RWPE2 (cell line): Measurements from ENCODE around the gene CNTNAP2.
"Not testable (repeated sequence)": the region's sequence is repeated elsewhere in the genome, so short reads cannot be mapped to it uniquely, and the experiment has no call there.

Experiments
- ATAC-seq: fragments of 200-7000 bp; cut with Tn5 transposase; 3 replicates; pipeline ENCODE4 v1.9.1; 2021; ENCODE audit warnings: low read depth
- DNase-seq: peaks from one replicate; pipeline ENCODE4 v3.0.0-alpha.2; 2020; ENCODE audit warnings: low spot score
- H3K27ac ChIP-seq: fragments of 450-650 bp; 2 replicates; pipeline ENCODE4 v1.5.1; 2017; ENCODE audit warnings: mild to moderate bottlenecking; ENCODE audit not compliant: poor library complexity, severe bottlenecking
- H3K27me3 ChIP-seq: fragments of 250-450 bp; sonication (Bioruptor Pico); 2 replicates; pipeline ENCODE4 v1.5.1; 2021; ENCODE audit warnings: mild to moderate bottlenecking, moderate library complexity; ENCODE audit not compliant: insufficient read depth, poor library complexity, severe bottlenecking
- H3K36me3 ChIP-seq: fragments of 250-450 bp; sonication (Bioruptor Pico); 2 replicates; pipeline ENCODE4 v1.5.1; 2020; ENCODE audit warnings: low read depth, mild to moderate bottlenecking, moderate library complexity
- H3K4me1 ChIP-seq: fragments of 250-450 bp; sonication (Bioruptor Pico); 2 replicates; pipeline ENCODE4 v1.5.1; 2021; ENCODE audit warnings: mild to moderate bottlenecking, moderate library complexity; ENCODE audit not compliant: insufficient read depth, poor library complexity, severe bottlenecking
- H3K4me3 ChIP-seq: fragments of 250-450 bp; sonication (Bioruptor Pico); 2 replicates; pipeline ENCODE4 v1.5.1; 2021; ENCODE audit warnings: mild to moderate bottlenecking, moderate library complexity; ENCODE audit not compliant: severe bottlenecking
- H3K9me3 ChIP-seq: fragments of 250-450 bp; sonication (Bioruptor Pico); 2 replicates; pipeline ENCODE4 v1.5.1; 2021; ENCODE audit warnings: mild to moderate bottlenecking, moderate library complexity; ENCODE audit not compliant: severe bottlenecking
- TF ChIP-seq, protein P1 (sequence below): fragments of 450-650 bp; IDR thresholded peaks from one replicate; pipeline ENCODE4 v1.5.1; 2017; ENCODE audit warnings: mild to moderate bottlenecking, moderate library complexity; ENCODE audit not compliant: poor library complexity, severe bottlenecking

Gene CNTNAP2

DNA sequence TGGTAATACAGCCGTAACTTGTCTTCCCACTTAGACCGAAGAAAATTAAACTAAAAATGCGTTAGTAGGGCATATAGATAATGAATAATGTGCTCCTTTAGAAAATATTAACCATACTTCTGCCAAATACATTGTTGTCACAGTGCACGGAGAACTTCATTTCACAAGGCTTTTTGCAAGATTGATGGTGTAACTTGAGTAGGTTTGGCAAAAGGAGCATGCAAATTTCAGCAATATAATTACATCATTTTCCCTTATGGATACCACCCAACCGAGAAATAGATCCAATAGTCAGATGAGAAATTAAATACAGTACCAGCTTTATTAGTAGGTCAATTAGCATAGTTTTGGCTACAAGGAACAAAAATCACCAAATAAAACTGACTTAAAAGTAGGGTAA, 1681.4 kb downstream of the CNTNAP2 start:
- H3K27ac ChIP-seq = no peak overlapping the region
- H3K9me3 ChIP-seq = no peaks in the 10 kb centered on the region
- H3K36me3 ChIP-seq = no peaks in the 10 kb centered on the region
- H3K4me3 ChIP-seq = no peak overlapping the region
- ATAC-seq (no peak), DNase-seq (no peak)
- peaks cover 2% of the 10 kb centered on the region for H3K27me3 ChIP-seq
- TF ChIP-seq, protein P1, sequence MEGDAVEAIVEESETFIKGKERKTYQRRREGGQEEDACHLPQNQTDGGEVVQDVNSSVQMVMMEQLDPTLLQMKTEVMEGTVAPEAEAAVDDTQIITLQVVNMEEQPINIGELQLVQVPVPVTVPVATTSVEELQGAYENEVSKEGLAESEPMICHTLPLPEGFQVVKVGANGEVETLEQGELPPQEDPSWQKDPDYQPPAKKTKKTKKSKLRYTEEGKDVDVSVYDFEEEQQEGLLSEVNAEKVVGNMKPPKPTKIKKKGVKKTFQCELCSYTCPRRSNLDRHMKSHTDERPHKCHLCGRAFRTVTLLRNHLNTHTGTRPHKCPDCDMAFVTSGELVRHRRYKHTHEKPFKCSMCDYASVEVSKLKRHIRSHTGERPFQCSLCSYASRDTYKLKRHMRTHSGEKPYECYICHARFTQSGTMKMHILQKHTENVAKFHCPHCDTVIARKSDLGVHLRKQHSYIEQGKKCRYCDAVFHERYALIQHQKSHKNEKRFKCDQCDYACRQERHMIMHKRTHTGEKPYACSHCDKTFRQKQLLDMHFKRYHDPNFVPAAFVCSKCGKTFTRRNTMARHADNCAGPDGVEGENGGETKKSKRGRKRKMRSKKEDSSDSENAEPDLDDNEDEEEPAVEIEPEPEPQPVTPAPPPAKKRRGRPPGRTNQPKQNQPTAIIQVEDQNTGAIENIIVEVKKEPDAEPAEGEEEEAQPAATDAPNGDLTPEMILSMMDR = no peak
- no peaks in the 10 kb centered on the region for H3K4me1 ChIP-seq

DNA sequence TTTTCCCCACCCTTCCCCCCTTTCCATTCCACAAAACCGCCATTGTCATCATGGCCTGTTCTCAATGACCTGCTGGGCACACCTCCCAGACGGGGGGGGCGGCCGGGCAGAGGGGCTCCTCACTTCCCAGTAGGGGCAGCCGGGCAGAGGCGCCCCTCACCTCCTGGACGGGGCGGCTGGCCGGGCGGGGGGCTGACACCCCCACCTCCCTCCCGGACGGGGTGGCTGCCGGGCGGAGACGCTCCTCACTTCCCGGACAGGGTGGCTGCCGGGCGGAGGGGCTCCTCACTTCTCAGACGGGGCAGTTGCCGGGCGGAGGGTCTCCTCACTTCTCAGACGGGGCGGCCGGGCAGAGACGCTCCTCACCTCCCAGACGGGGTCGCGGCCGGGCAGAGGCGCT, 1685.2 kb downstream of the CNTNAP2 start:
- not testable (repeated sequence) for ATAC-seq, H3K27me3 ChIP-seq, H3K4me1 ChIP-seq, H3K27ac ChIP-seq, H3K4me3 ChIP-seq, DNase-seq, H3K36me3 ChIP-seq, H3K9me3 ChIP-seq

DNA sequence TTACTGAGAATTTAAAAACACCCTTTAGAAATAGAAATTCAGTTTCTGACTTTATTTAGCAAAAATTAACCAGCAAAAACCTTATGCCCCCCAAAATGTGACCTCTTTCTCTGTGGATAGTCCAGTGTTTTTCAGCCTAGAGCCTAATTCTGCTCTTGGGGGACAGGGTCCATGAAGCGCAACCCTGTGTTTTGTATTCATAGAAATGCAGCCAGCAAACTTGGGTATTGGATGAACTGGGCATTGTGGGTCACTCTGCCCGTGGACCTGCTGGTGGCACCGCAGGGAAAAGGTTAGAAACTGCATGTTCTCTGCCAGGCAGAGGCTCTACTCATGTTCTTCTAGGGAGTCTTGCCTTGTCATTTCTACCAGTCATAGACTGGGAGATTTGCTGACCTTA, 1686.5 kb downstream of the CNTNAP2 start:
- H3K9me3 ChIP-seq = peaks cover 2% of the 10 kb centered on the region
- TF ChIP-seq, protein P1 = no peak
- DNase-seq (no peak), ATAC-seq (no peak)
- H3K27ac ChIP-seq = no peak overlapping the region
- no peaks in the 10 kb centered on the region for H3K27me3 ChIP-seq
- H3K36me3 ChIP-seq = no peaks in the 10 kb centered on the region
- H3K4me1 ChIP-seq = no peaks in the 10 kb centered on the region
- no peak overlapping the region for H3K4me3 ChIP-seq

DNA sequence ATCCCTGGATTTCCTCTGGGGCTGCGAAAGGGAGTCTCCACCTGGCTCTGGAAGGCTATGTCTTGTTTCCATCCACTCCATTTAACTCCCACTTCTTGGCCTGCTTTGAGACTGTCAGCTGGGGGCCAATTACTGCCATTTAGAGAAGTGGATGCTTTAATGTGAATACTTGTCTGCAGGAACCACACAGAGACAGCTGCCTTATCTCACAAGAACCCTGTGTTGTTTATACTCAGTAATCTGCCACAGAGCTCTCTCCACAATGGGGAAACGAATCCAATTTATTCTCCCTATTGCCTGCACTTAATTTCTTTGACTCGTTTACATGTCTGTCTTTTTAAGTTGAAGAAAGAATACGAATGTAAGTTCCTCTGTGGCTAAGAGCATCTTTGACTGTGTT, 1687.0 kb downstream of the CNTNAP2 start:
- Histone ChIP-seq H3K4me1 (no peaks in the 10 kb centered on the region), H3K27me3 (no peaks in the 10 kb centered on the region), H3K4me3 (no peak overlapping the region), H3K27ac (no peak overlapping the region), H3K36me3 (no peaks in the 10 kb centered on the region), H3K9me3 (peaks cover 2% of the 10 kb centered on the region)
- TF ChIP-seq, protein P1 = no peak
- ATAC-seq (no peak), DNase-seq (no peak)

DNA sequence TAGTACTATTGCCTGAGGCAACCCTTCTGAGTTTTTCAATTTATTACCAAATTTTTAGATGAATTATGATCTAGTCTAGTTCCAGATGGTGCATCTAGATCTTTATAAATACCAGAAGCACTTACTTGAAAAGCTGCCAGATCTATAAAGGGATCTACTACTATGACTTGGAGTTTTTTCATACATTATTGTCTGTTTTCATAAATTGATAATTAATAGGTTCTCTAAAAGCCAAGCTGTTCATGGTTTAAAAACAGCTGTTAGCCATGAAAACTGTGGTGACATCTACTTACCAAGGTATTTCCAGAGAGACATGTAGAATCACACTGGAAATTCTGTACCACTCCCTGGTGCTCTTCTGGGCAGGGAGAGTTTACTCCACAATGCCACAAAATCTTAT, 1687.4 kb downstream of the CNTNAP2 start:
- ATAC-seq = no peak
- TF ChIP-seq, protein P1 = no peak
- no peak overlapping the region for H3K4me3 ChIP-seq

More for the DNA sequence above, 1687.4 kb downstream of the CNTNAP2 start:
- H3K9me3 ChIP-seq = peaks cover 2% of the 10 kb centered on the region
- no peaks in the 10 kb centered on the region for H3K36me3 ChIP-seq
- H3K27ac ChIP-seq = no peak overlapping the region
- no peak for DNase-seq
- no peaks in the 10 kb centered on the region for H3K4me1 ChIP-seq
- H3K27me3 ChIP-seq = no peaks in the 10 kb centered on the region
